GM15510 (cell line): ENCODE measurements around the gene OSM.

ENCODE experiments used
- POLR2A ChIP-seq: IDR thresholded peaks from 3 replicates; pipeline ENCODE4 v1.6.1; 2011; ENCODE audit warnings: borderline replicate concordance; ENCODE audit not compliant: insufficient read length; ENCODE audit errors: extremely low read depth

OSM gene

DNA sequence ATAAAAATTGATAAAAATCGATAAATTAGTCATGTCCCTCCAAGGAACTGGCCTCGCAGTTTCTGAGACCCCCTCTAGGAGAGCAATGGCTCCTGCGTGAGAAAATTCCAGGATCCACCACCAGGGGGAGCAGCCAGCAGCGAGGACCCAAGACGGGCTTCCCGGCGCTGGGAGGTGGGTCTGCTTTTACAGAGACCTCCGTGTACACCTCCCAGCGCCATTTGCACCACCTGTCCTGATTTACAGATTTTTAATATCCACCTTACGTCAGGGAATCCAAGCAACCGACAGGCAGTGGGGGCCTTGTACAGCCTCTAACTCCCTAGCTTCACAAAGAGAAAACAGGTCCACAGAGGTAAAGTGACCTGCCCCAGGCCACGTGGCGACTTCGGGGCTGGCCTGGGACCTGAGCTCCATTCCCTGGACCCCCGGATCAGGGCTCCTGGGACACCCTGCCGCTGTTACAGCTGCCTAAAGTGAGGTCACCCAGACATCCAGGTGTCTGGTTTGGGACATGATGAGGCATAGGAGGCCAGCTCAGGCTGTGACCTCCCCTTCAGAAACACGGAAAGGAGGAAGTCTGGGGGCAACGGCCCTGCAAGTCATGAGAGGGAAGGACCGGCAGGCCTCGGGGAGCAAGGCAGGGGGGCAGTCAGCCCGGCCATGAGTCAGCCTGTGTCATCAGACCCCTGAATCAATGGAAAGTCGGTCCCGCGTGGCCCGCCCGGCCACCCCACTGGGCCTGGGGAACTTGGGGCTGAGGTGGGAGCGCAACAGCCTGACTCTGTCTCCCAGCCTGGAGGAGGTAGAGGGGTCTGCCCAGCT is 3.5 kb downstream of the OSM start:
- no peak for TF ChIP-seq POLR2A

DNA sequence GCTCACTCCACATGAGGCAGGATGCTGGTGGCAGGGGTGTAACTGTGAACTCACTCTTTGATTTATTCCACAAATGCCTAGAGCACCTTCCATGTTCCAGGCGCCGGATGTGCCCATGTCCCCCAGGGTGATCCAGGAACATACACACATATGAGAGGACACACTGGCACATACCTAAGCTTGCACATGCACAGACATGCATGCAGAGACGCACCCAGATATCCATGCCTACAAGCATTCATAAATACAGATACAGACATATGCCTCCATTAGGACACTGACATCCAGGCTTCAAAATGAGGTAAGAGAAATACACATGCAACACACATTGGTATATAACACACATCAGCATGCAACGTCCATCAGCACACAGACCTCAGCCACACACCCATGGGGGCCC is 4.5 kb downstream of the OSM start:
- no peak for TF ChIP-seq POLR2A

DNA sequence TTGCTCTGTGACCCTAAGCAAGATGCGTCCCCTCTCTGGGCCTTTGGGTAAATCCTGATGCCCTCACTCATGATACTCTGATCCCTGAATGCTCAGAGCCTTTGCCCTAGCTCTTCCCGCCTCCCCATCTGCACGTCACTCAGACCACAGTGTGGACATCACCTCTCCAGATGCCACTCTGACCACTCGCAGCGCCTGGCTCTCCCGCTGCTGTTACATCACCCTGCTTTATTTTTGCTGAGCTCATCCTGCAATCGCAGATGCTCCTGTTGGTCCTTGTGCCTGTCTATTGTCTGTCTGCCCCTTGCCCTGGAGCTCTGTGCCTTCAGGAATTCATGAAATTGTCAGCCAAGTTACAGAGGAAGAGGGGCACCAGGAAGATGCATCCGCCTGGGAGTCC is 5.5 kb downstream of the OSM start:
- no peak for TF ChIP-seq POLR2A

DNA sequence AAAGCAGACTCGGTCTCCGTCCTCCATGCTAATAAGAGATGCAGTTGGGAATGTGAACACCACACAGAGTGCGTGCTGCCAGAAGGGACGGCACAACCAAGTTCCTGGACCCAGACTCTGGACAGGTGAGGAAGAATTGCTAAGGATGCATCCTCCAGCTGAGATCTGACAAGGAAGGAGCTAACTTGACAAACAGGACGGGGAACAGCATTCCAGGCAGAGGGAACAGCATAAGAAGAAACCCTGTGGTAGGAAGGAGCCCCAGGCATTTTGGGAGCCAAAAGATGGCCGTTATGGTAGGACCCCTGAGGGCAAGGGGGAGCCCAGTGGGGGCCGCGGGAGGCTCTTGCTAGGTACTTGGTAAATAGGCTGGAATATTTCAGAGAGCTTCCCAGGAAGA is 6.0 kb downstream of the OSM start:
- no peak for TF ChIP-seq POLR2A

GRCh38 chr22:30260276-30260675 is 6.4 kb downstream of the OSM start:
- no peak for TF ChIP-seq POLR2A

DNA sequence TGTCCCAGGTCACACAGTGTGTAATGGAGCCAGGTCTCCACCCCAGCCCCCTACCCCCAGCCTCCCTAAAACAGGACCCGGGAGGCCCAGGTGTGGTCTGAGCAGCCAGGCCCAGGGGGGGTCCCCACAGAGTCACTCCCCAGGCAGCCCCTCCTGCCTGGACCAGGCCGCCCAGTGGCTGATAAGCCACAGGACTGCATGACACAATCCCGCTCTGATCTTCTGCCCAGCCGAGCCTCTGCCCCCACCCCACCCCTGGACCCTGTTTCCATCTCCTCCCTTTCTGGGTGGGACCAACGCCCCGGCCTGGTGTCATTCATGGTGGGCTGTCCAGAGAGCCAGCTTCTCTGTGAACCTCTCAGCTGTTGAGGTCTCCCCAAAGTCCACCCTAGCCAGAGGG is 12.3 kb downstream of the OSM start:
- no peak for TF ChIP-seq POLR2A

DNA sequence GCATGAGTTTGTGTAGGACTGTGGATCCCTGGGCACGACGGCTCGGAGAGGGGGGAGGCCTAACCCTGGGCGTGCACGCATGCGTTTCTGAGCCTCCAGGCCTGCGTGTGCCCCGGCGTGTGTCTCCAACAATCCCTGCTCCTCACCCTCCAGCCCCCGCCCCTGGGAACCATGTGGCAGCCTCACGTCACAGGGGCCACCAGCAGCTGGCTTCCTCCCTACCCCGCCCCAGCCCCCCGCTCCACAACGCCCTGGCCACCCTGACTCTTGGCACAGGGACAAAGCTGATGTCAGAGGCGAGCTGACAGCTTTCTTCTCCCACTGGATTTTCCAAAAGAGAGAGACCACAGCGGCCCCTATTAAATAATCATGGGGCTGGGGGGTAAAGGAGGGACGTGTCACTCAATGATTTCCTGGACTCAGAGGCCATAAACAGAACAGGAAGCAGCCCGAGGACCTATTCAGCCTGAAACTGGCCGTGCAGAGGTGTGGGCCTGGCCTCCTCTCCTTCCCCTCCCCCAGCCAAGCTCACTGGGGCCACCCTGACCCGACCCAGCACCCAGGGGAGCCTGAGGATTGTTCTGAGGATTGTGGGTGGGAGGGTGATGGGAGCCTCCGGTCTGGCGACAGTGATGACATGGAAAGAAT is 13.3 kb downstream of the OSM start:
- no peak for TF ChIP-seq POLR2A

GRCh38 chr22:30252411-30253204 is 14.0 kb downstream of the OSM start:
- TF ChIP-seq POLR2A = no peak

DNA sequence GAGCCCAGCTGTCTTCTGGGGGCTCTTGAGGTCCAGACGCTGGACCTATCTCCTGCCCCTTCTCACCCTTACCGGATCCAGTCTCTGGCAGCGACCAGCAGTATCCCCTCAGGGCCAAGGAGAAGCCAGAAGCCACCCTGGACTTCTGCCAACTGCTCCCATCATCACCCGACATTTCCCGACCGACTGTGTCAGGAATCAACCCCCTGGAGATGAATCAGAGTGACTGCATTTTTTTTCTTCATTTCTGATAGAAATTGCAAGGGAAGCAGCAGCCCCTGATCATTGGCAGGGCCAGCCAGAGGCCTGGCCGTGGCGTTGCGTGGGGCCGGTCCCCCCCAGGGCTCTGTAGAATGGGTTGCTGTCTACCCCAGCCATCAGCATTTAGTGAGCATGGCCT is 14.9 kb downstream of the OSM start:
- no peak for TF ChIP-seq POLR2A

DNA sequence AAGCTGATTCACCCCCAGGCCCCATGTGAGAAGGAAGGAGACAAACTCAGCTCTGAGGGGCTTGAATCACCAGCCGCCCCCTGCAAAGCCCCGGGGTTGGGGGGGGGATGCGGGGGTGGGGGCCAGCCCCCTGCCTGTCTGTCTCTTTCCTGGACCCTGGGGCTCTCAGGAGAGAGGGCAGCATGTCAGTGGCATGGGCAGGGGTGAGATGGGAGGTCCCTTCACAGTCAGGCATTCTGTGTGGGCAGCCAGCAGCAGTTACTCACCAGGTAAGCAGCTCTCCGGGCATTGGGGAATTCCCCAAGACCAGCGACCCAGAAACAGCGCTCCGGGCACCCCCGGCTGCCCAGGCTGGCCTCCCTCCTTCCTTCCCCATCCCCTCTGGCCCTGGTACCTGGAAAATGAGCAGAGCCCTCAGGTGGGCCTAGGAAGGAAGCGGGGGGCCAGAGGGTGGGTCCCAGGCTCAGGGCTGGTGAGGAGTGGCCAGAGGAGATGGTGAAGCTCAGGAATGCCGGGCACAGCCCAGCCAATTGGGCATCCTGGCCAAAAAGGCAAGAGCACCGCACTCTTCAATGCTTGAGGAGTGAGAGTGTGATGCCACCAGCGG is 15.9 kb downstream of the OSM start:
- TF ChIP-seq POLR2A = no peak

- TF ChIP-seq POLR2A = no peak
Observed at GRCh38 chr22:30250039-30250565, 16.5 kb downstream of the OSM start.

GRCh38 chr22:30249049-30250038 is 17.3 kb downstream of the OSM start:
- no peak for TF ChIP-seq POLR2A

DNA sequence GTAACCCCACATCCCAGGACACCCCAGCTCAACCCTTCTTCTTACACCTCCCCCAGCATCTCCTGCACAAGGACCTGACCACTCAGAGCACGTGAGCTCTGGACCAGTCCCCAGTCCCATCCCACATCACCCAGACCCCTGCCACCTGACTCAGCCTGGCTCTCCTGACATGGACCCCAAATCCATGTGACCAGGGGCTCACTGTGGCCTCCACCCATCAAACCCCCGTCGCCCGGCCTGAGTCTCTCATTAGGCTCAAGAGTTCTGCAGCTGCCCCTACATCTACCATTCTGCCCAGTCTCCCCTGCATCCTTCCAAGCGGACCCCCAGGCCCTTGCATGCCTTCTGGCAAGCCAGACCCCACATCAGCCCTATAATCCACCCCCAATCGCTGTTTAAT is 18.2 kb downstream of the OSM start:
- TF ChIP-seq POLR2A = no peak

GRCh38 chr22:30247974-30248373 is 18.7 kb downstream of the OSM start:
- no peak for TF ChIP-seq POLR2A
